ENCODE measurements around the gene CDKN2A.

CDKN2A gene

GRCh38 chr9:21993893-21994555 is at the start of gene CDKN2A:
Gene CDKN2A, minus strand, starts transcription at chr9:21994392.
- no peak for TF ChIP-seq ZNF274 (IDR thresholded peaks at IDR 0.05; ENCODE audit: low read depth, low read length)
- peak within 1 kb of the TSS; percentile 94 for H3K4me3 ChIP-seq (ENCODE audit: low read length)

- H3K4me3 ChIP-seq (ENCODE audit: low read length), result no peak overlapping the region
- no peak for TF ChIP-seq ZNF274 (IDR thresholded peaks at IDR 0.05; ENCODE audit: low read depth, low read length)
Observed at GRCh38 chr9:22043928-22044327, 49.7 kb upstream of the CDKN2A start.

DNA sequence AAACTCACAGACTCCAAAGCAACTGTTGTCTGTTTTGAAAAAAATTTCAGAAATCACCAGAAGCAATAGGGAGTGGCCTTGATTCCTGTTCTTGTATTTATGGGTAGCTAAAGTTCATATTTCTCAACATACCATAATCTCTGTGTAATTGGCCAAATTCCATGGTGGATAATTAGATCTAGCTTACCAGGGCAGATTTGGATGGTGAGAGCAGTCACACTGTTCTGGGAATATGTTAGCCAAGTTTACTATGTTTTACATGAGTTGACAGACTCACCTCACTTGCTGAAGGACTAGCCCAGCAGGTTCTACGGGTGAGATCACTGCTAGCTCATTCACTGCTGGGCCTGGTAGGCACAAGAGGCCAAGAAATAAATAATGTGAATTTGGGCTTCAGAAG is 47.6 kb upstream of the CDKN2A start:
- no peak overlapping the region for H3K4me3 ChIP-seq (ENCODE audit: low read length)
- TF ChIP-seq ZNF274 (IDR thresholded peaks at IDR 0.05; ENCODE audit: low read depth, low read length), result no peak

GRCh38 chr9:22041344-22041743 is 47.2 kb upstream of the CDKN2A start:
- TF ChIP-seq ZNF274 (IDR thresholded peaks at IDR 0.05; ENCODE audit: low read depth, low read length), result no peak
- H3K4me3 ChIP-seq (ENCODE audit: low read length), result no peak overlapping the region

DNA sequence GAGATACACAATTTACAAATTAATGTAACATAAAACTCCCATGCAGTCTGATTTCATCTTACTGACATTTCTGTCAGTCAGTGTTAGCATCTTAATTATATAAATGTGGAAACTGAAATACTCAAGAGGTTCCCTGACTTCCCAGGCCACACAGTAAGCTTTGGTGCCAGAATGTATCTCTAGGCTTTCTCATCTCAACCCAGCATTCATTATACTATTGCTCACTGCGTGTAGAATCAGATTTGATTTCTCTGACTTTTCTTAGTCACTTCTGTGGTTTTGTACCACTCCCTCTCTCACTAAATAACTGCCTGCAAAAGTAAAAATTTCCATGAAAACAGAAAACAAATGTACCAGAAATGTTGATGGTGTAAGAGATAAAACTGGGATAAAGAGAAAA is 46.6 kb upstream of the CDKN2A start:
- H3K4me3 ChIP-seq (ENCODE audit: low read length), result no peak overlapping the region
- no peak for TF ChIP-seq ZNF274 (IDR thresholded peaks at IDR 0.05; ENCODE audit: low read depth, low read length)

DNA sequence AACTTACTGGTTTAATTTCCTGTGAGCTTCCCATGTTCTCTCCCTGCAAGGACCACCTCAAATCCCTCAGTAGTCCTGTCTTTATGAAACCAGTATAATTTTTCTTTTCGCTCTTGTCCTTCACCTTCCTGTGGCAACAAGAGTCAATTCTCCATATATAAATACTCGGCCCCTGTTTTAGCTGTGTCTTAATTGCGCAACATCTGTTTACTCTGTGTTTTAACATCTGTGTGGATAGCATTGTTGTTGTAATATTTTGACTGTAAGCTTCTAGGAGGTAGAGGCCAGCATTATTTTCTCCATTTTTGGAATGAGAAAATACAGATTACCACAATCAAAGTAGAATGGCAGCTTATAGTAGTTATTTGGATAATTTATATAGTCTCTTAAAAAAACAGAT is 45.1 kb upstream of the CDKN2A start:
- H3K4me3 ChIP-seq (ENCODE audit: low read length), result no peak overlapping the region
- no peak for TF ChIP-seq ZNF274 (IDR thresholded peaks at IDR 0.05; ENCODE audit: low read depth, low read length)

- H3K4me3 ChIP-seq (ENCODE audit: low read length), result no peak overlapping the region
- no peak for TF ChIP-seq ZNF274 (IDR thresholded peaks at IDR 0.05; ENCODE audit: low read depth, low read length)
Observed at GRCh38 chr9:22037954-22038690, 43.9 kb upstream of the CDKN2A start.

DNA sequence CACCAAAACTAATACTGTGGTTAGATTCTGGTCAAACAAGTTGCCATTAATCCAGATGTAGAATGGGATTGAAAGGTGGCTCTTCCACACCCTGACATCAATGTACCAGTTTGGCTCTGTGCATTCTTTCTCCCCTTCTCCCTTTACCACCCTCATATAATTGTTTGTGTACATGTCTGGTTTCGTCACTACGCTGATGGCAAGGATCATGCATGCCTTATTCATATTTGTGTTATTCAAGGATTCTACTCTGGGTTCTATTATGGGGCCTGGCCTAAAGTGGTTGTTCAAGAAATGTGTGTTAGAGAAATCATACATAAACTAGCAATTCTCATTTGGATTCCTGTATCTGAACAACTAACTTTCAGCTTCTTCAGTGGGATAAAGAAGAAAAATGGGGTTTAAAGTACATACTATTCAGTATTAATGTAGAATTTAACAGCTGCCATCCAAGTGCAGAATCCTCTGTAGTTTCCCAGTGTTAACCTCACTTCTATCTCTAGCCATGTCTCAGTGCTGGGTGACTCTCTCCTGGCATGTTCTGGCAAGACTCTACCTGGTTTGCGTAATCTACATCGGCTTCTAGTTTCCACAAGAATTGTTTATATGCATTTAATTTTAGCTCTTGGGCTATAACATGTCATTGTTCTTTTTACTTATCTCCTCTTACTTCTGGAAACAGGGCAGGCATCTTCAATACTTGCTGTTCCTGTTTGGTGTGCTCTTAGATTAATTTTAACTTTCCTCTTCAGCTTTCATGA is 42.9 kb upstream of the CDKN2A start:
- TF ChIP-seq ZNF274 (IDR thresholded peaks at IDR 0.05; ENCODE audit: low read depth, low read length), result no peak
- H3K4me3 ChIP-seq (ENCODE audit: low read length), result no peak overlapping the region

DNA sequence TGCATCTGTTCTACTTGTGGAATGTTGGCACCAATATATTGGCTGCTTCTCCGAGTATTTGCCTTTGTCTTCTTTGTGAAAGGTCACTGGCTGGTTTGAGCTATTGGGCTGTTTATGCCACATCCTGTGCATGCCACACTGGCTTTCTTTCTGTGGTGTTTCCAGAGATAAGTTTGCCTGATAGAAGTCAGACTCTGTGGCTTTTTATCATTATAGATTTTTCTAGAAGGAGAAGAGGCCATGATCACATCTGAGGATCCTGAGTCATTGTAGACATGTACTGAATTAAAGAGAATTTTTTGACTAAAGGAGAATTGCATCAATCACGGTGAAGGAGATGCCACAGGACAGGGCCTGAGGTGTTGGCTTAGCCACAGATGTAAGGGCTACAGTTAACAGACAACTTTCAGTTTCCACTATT is 41.4 kb upstream of the CDKN2A start:
- H3K4me3 ChIP-seq (ENCODE audit: low read length), result no peak overlapping the region
- no peak for TF ChIP-seq ZNF274 (IDR thresholded peaks at IDR 0.05; ENCODE audit: low read depth, low read length)

GRCh38 chr9:22033012-22033630 is 38.9 kb upstream of the CDKN2A start:
- no peak for TF ChIP-seq ZNF274 (IDR thresholded peaks at IDR 0.05; ENCODE audit: low read depth, low read length)

GRCh38 chr9:22031655-22032411 is 37.6 kb upstream of the CDKN2A start:
- H3K4me3 ChIP-seq (ENCODE audit: low read length), result no peak overlapping the region
- TF ChIP-seq ZNF274 (IDR thresholded peaks at IDR 0.05; ENCODE audit: low read depth, low read length), result no peak

More at GRCh38 chr9:22033012-22033630, 38.9 kb upstream of the CDKN2A start:
- H3K4me3 ChIP-seq (ENCODE audit: low read length), result no peak overlapping the region

DNA sequence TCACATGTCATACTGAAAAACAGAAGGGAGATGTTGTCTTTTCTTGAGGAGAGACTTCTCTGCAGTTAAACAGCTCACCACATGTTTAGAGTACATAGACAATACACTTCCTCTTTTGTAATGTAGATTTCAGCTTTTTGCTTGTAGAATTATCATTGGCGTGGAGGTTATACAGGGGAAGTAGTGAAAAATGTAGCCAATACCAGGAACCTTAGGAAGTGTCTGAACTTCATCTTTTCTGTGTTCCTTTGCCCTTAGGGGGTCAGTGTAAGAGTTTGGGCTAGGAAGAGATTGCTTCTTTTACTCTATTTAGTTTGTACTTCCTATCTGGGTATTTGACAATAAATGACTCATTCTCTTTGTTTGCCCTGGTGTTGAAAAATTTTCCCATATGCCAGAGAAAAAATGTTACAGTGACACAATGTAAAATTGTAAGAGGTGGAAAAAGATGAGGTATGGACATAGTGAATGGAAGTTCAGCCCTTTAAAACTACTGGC is 36.0 kb upstream of the CDKN2A start:
- H3K4me3 ChIP-seq (ENCODE audit: low read length), result no peak overlapping the region
- no peak for TF ChIP-seq ZNF274 (IDR thresholded peaks at IDR 0.05; ENCODE audit: low read depth, low read length)

DNA sequence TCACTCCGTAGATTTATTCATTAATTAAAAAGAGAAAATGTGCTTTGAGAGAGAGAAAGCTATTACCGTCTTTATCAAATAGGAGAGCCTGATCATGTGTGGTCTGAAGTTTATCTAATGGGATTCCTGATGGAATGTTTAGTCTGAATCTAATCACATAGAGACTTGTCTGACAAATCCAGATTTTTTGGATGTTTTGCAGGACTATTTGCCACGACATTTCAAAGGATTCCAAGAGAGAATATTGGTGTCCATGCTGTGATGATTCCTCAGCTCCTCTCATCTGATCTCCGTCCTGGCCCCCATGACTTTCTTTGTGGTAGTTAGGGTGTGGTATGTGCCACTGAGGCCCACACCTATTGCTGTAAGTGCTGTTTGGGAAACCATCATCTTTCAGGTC is 35.0 kb upstream of the CDKN2A start:
- TF ChIP-seq ZNF274 (IDR thresholded peaks at IDR 0.05; ENCODE audit: low read depth, low read length), result no peak
- no peak overlapping the region for H3K4me3 ChIP-seq (ENCODE audit: low read length)

All from GM08714 (cell line).